IMR-90 (cell line): ENCODE results near the gene DLX6.

Experiments
- BHLHE40 ChIP-seq: fragments of 150-350 bp; IDR thresholded peaks from 2 replicates; pipeline ENCODE4 v1.6.1; 2016; ENCODE audit warnings: mild to moderate bottlenecking, low read depth, low read length
- TF ChIP-seq, protein P1 (sequence below): conservative IDR thresholded peaks from 2 replicates; pipeline ENCODE4 v1.5.1; 2012; ENCODE audit warnings: mild to moderate bottlenecking, low read depth, low read length, improper control_type of control experiment

DNA sequence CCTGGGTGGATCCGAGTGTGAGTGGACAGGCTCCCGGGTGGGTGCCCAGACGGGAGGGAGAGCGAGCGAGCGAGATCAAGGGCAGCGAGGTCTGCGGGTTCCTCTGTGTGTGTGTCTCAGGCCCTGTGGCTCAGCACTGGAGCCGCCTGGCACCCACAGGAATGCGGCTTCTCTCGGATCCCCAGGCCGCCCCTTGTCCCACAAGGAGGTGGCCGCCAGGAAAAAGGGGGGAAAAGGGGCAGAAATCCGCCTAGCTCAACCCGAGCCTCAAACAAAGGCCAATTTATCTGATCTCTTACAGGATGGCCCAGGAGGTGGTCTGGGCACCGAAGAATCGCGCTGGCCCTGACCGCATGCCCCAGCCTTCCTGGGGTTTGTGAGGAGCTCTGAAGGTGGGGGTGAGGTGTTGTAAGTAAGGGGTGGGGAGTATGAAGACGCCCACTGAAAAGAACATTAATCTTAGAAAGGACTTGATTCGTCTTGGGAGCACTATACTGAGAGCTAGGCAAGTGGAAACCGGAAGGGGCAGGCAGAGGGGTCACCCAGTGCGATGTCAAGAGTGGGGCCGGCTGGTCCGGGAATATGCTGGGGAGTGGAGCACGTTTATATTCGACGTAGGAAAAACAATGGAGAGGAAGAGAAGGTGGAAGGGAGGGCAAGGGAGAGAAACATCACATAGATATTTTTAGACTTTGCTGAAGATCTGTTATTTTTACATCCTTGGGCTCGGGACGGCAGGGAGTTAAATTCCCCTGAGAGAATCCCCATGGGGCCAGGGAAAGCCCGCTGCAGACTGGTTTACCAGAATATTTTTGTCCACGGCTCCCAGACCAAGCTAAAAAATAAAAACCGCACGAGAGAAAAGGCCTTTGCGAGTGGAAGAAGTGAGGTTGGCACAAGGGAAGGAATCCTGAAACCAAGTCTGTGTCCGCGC, 12.1 kb downstream of the DLX6 start:
- TF ChIP-seq, protein P1, sequence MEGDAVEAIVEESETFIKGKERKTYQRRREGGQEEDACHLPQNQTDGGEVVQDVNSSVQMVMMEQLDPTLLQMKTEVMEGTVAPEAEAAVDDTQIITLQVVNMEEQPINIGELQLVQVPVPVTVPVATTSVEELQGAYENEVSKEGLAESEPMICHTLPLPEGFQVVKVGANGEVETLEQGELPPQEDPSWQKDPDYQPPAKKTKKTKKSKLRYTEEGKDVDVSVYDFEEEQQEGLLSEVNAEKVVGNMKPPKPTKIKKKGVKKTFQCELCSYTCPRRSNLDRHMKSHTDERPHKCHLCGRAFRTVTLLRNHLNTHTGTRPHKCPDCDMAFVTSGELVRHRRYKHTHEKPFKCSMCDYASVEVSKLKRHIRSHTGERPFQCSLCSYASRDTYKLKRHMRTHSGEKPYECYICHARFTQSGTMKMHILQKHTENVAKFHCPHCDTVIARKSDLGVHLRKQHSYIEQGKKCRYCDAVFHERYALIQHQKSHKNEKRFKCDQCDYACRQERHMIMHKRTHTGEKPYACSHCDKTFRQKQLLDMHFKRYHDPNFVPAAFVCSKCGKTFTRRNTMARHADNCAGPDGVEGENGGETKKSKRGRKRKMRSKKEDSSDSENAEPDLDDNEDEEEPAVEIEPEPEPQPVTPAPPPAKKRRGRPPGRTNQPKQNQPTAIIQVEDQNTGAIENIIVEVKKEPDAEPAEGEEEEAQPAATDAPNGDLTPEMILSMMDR = no peak
- TF ChIP-seq BHLHE40 = no peak
